OCI-LY7 (cell line): ENCODE measurements around the gene CGB7.

Source experiments
- EZH2phosphoT487 ChIP-seq: fragments of 200-600 bp; sonication (generic); IDR thresholded peaks from 2 replicates; pipeline ENCODE4 v1.6.1; 2018; ENCODE audit warnings: low read depth, borderline replicate concordance, mild to moderate bottlenecking, mixed run types, antibody characterized with exemption, low read length, moderate library complexity, mixed read lengths
- TF ChIP-seq, protein P1 (sequence below): fragments of 200-600 bp; sonication (generic); conservative IDR thresholded peaks from 2 replicates; pipeline ENCODE4 v1.5.1; 2014; ENCODE audit warnings: mild to moderate bottlenecking, antibody characterized with exemption, low read length, moderate library complexity, mixed read lengths

DNA sequence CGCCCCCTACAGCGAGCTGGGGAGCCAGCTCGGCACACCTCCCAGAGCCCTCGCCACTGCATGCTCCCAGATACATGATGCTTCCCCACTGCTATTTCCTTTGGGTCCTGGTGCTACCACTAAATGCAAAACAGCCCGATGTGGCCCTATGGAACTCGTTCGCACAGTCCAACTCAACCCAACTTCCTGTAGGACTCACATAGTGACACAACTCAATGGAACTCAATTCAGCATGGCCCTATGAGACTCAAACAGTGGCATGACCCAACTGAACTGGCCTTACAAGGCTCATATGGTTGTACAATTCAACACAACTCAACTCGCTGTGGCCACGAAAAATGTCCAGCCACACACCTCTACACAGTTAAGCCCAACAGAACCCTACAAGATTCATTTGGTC is 11.5 kb upstream of the CGB7 start:
- TF ChIP-seq, protein P1, sequence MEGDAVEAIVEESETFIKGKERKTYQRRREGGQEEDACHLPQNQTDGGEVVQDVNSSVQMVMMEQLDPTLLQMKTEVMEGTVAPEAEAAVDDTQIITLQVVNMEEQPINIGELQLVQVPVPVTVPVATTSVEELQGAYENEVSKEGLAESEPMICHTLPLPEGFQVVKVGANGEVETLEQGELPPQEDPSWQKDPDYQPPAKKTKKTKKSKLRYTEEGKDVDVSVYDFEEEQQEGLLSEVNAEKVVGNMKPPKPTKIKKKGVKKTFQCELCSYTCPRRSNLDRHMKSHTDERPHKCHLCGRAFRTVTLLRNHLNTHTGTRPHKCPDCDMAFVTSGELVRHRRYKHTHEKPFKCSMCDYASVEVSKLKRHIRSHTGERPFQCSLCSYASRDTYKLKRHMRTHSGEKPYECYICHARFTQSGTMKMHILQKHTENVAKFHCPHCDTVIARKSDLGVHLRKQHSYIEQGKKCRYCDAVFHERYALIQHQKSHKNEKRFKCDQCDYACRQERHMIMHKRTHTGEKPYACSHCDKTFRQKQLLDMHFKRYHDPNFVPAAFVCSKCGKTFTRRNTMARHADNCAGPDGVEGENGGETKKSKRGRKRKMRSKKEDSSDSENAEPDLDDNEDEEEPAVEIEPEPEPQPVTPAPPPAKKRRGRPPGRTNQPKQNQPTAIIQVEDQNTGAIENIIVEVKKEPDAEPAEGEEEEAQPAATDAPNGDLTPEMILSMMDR, result no peak
- no peak for TF ChIP-seq EZH2phosphoT487
